Ovary (tissue), 3 donors: ENCODE measurements around the gene NOL12.

ENCODE experiments used
- CTCF ChIP-seq, 3 donors: fragments of 450-650 bp in 2 of 3; fragments of 200-600 bp in 1 of 3; IDR thresholded peaks; one replicate each; pipeline versions ENCODE4 v1.5.1 to v1.8.0; 2016 to 2022; ENCODE audit warnings: antibody characterized with exemption in 3 of 3, mild to moderate bottlenecking in 1 of 3
- POLR2A ChIP-seq: fragments of 450-650 bp; IDR thresholded peaks from one replicate; pipeline ENCODE4 v1.6.1; 2017; ENCODE audit warnings: antibody characterized with exemption, mild to moderate bottlenecking, moderate library complexity
- donor health status: DM: no; HTN: no; CAD: no.

GRCh38 chr22:37650463-37651136 is 35.5 kb upstream of the NOL12 start:
- TF ChIP-seq CTCF (IDR thresholded peaks at IDR 0.05), result no peak
- TF ChIP-seq POLR2A, result no peak
